Panc1 (cell line): ENCODE results near the gene LHFPL2. TPM values are rescaled to one million over a fixed set of nuclear protein-coding genes. Genes with fewer than 3 reads are reported as not detected.
A peak's percentile ranks its signal among the peaks of the same experiment; 100 is the strongest.
"Not testable (repeated sequence)": the region's sequence is repeated elsewhere in the genome, so short reads cannot be mapped to it uniquely, and the experiment has no call there.

Experiments
- ATAC-seq: fragments of 200-7000 bp; cut with Tn5 transposase; 2 replicates; pipeline ENCODE4 v1.9.1; 2020; ENCODE audit warnings: mild to moderate bottlenecking, moderate library complexity
- Bru-seq: library from RNA; stranded (reverse); fragments of 400-500 nt; gene quantifications from one replicate; lab custom pipeline; 2021; lab: Mats Ljungman, UMichigan
- BruChase-seq, 2 experiments: library from RNA; stranded (reverse); fragments of 400-500 nt; gene quantifications; one replicate each; lab custom pipeline; 2021; lab: Mats Ljungman, UMichigan
- BruUV-seq: library from RNA; stranded (reverse); fragments of 400-500 nt; replicated peaks from 2 replicates; lab custom pipeline; 2021; lab: Mats Ljungman, UMichigan
- CTCF ChIA-PET: fragments of 300-600 bp; sonication (Branson Sonifier 250); formaldehyde crosslinking; loops from one replicate; lab custom pipeline; 2022; ENCODE audit warnings: antibody characterized with exemption; lab: Charles Lee
- POLR2A ChIA-PET: fragments of 300-600 bp; sonication (Branson Sonifier 250); formaldehyde crosslinking; loops from one replicate; lab custom pipeline; 2022; ENCODE audit warnings: antibody characterized with exemption; lab: Charles Lee
- DNase-seq: peaks from one replicate; pipeline ENCODE4 v3.0.0-alpha.2; 2010; ENCODE audit warnings: low read depth, low spot score
- H3K27ac ChIP-seq: 2 replicates; pipeline ENCODE4 v1.5.1; 2011; ENCODE audit warnings: mild to moderate bottlenecking, low read length, inconsistent platforms
- H3K27me3 ChIP-seq: fragments of 200-500 bp; sonication (Bioruptor generic); 2 replicates; pipeline ENCODE4 v1.6.0; 2014; ENCODE audit warnings: low read length, inconsistent platforms; ENCODE audit not compliant: control insufficient read depth, insufficient read depth
- H3K36me3 ChIP-seq: fragments of 200-500 bp; sonication (Bioruptor generic); 2 replicates; pipeline ENCODE4 v1.5.1; 2014; ENCODE audit warnings: inconsistent platforms, mild to moderate bottlenecking, low read length, moderate library complexity; ENCODE audit not compliant: control insufficient read depth, insufficient read depth
- H3K4me1 ChIP-seq: 2 replicates; pipeline ENCODE4 v1.5.1; 2011; ENCODE audit warnings: inconsistent platforms, mild to moderate bottlenecking, low read length, moderate library complexity; ENCODE audit not compliant: control insufficient read depth, insufficient read depth
- H3K4me3 ChIP-seq, 2 experiments: 2 replicates each; pipeline ENCODE4 v1.5.1; 2011 to 2012; ENCODE audit warnings: low read depth in 2 of 2, low read length in 2 of 2, mild to moderate bottlenecking in 2 of 2, inconsistent platforms in 1 of 2, moderate library complexity in 1 of 2
- H3K9me3 ChIP-seq: fragments of 200-500 bp; sonication (Bioruptor generic); 2 replicates; pipeline ENCODE4 v1.5.1; 2014; ENCODE audit warnings: low read depth, mild to moderate bottlenecking, inconsistent platforms, low read length, moderate library complexity; ENCODE audit not compliant: control insufficient read depth, insufficient read depth
- POLR2AphosphoS5 ChIP-seq: IDR thresholded peaks from 2 replicates; pipeline ENCODE4 v1.6.1; 2012; ENCODE audit warnings: mild to moderate bottlenecking, low read depth, low read length, moderate library complexity
- REST ChIP-seq, 2 experiments: IDR thresholded peaks; 2 replicates each; pipeline ENCODE4 v1.6.1; 2011 to 2012; ENCODE audit warnings: low read depth in 2 of 2, control low read depth in 1 of 2, low read length in 1 of 2, mild to moderate bottlenecking in 1 of 2, moderate library complexity in 1 of 2; ENCODE audit not compliant: insufficient read depth in 1 of 2
- SIN3A ChIP-seq: IDR thresholded peaks from 2 replicates; pipeline ENCODE4 v1.6.1; 2012; ENCODE audit warnings: low read depth, mild to moderate bottlenecking, low read length, moderate library complexity, borderline replicate concordance; ENCODE audit not compliant: insufficient read depth
- TCF7L2 ChIP-seq: IDR thresholded peaks from 2 replicates; pipeline ENCODE4 v1.6.1; 2011; ENCODE audit warnings: mild to moderate bottlenecking, low read depth, low read length, inconsistent platforms
- in situ Hi-C: cut with HindIII; loops from 2 replicates; pipeline ENCODE4 v1.10.0; 2016; ENCODE audit warnings: low sequenced_read_pairs, low pct_unique_long_range_greater_than_20kb
- intact Hi-C: fragments of 100-400 bp; cut with micrococcal nuclease; formaldehyde crosslinking; loops from one replicate; pipeline ENCODE4 v1.10.0; 2022; ENCODE audit not compliant: unreplicated experiment
- long read RNA-seq: library from polyadenylated mRNA; unstranded; transcript quantifications from one replicate; pipeline ENCODE4 v2.0.0, GENCODE V29; 2021; ENCODE audit not compliant: unreplicated experiment
- polyA plus RNA-seq: library from polyadenylated mRNA; unstranded; fragments of >200 nt; gene quantifications from one replicate; pipeline ENCODE4 v1.2.1, GENCODE V29; 2012; ENCODE audit warnings: missing spikeins; ENCODE audit not compliant: insufficient read length
- total RNA-seq: library from RNA; stranded (reverse); gene quantifications from one replicate; pipeline ENCODE4 v1.2.1, GENCODE V29; 2021; ENCODE audit not compliant: unreplicated experiment
- TF ChIP-seq, protein P1 (sequence below): fragments of 450-650 bp; IDR thresholded peaks from 2 replicates; pipeline ENCODE4 v1.5.1; 2017; ENCODE audit warnings: mild to moderate bottlenecking

Gene LHFPL2
- total RNA-seq, result 25.8 TPM
- 13.5 TPM for polyA plus RNA-seq
- percentile 83 among the genes with signal in this experiment for Bru-seq, nascent RNA
- BruChase-seq, experiment 1, labeled RNA remaining after a 2-hour chase, result percentile 71 among the genes with signal in this experiment
- BruChase-seq, experiment 2, labeled RNA remaining after a 6-hour chase, result percentile 68 among the genes with signal in this experiment
- long read RNA-seq, full-length matches to known transcripts, result 29 of 81 reads
- long read RNA-seq, partial matches to known transcripts, result 21 of 81 reads
- long read RNA-seq, other reads (novel, unspliced or antisense), result 31 of 81 reads

DNA sequence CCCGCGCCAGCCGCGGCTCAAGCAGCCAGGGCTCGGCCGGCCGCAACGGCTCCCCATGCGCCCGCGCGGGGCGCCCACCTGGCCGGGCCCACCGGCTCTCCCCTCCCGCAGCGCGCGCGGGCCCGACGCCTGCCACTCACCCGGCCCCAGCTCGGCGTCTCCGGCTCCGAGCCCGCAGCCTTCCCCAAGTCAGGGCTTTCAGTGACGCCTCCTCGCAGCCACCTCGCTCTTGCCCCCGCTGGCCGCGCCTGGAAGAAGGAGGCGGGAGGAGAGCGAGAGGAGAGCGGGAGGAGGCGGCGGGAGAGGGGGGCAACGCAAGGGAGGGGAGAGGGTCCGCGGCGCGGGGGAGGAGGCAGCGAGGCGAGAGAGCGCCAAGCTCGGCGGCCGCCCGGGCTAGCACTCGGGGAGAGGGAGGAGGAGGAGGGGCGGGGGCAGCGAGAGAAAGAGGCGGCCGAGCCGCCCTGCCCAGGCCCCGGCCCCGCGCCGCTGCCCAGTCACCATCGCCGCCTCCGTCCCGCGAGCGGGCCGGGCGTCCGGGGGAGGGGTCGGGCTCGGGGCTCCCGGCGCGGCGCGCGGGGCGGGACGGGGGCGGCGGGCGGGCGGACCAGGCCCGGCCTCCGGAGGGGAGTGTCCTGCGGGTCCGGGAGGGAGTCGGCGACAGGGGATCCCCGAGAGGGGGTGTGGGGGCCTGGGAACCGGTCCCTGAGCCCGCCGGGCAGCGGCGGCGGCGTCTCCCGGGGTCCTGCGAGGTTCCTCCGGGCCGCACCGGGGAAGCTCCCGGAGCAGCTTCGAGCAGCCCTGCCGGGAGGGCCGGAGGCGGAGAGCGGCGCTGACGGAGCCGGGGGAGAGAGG, at the start of gene LHFPL2:
LHFPL2 (minus strand) TSS at position 414 of the 852 bp plus-strand sequence. CDS start 138,559 bp downstream, outside the sequence.
- no peaks in the 10 kb centered on the region for H3K9me3 ChIP-seq
- H3K27ac ChIP-seq, result peak within 1 kb of the TSS; percentile 80
- DNase-seq (no peak), ATAC-seq (peak; percentile 89)
- peaks cover 23% of the 10 kb centered on the region for H3K4me1 ChIP-seq
- no peaks in the 10 kb centered on the region for H3K27me3 ChIP-seq
- CTCF ChIA-PET, result no interaction called here
- POLR2A ChIA-PET, result interaction anchor here (1.2 kb wide), 1 partner anchor 15 kb away, joined by 6 read pairs; no protein-coding TSS in a partner anchor
- H3K36me3 ChIP-seq, result no peaks in the 10 kb centered on the region
- in situ Hi-C loops, result no loop called here
- no TSS peak for BruUV-seq
- intact Hi-C loops, result no loop called here
- H3K4me3 ChIP-seq, result peak within 1 kb of the TSS; percentile 88 to 94
- TF ChIP-seq POLR2AphosphoS5 (no peak), SIN3A (0 out of 2 replicates have a peak, but pooled peaks have one; percentile 16)
- TF ChIP-seq, protein P1, sequence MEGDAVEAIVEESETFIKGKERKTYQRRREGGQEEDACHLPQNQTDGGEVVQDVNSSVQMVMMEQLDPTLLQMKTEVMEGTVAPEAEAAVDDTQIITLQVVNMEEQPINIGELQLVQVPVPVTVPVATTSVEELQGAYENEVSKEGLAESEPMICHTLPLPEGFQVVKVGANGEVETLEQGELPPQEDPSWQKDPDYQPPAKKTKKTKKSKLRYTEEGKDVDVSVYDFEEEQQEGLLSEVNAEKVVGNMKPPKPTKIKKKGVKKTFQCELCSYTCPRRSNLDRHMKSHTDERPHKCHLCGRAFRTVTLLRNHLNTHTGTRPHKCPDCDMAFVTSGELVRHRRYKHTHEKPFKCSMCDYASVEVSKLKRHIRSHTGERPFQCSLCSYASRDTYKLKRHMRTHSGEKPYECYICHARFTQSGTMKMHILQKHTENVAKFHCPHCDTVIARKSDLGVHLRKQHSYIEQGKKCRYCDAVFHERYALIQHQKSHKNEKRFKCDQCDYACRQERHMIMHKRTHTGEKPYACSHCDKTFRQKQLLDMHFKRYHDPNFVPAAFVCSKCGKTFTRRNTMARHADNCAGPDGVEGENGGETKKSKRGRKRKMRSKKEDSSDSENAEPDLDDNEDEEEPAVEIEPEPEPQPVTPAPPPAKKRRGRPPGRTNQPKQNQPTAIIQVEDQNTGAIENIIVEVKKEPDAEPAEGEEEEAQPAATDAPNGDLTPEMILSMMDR, result peak; percentile 21; the same call in 1 of the 2 replicates

DNA sequence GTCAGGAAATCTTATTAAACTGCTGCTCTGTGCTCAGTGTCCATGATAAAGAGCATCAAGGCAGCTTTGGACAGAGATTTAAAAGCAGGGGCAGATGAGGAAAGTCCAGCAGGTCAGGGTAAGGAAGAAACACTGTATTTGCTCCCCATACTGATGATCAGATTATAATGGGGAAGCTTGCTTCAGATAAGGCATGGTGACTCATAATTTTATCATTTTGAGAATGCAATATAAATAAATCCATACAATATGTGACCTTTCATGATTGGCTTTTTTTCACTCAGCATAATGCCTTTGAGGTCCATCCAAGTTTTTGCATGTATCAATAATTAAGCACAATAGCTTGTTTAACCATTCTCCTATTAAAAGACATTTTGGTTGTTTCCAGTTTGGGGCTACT, 48.1 kb upstream of the LHFPL2 start:
- no peak for DNase-seq
- peaks cover 10% of the 10 kb centered on the region; the same call in 1 of the 2 replicates for H3K9me3 ChIP-seq
- BruUV-seq, result no TSS peak
- no peak for ATAC-seq
- CTCF ChIA-PET, result no interaction called here
- H3K36me3 ChIP-seq, result no peaks in the 10 kb centered on the region
- no peak overlapping the region for H3K4me3 ChIP-seq
- no peak for TF ChIP-seq SIN3A
- TF ChIP-seq TCF7L2, result no peak
- TF ChIP-seq, protein P1, result no peak
- TF ChIP-seq POLR2AphosphoS5, result no peak
- TF ChIP-seq REST (IDR thresholded peaks at IDR 0.05; ENCODE audit: insufficient read depth in 1 of 2, low read depth in 2 of 2, low read length in 1 of 2), result no peak
- in situ Hi-C loops, result no loop called here
- no peaks in the 10 kb centered on the region for H3K27me3 ChIP-seq
- H3K27ac ChIP-seq, result no peak overlapping the region
- intact Hi-C loops, result no loop called here
- peaks cover 8% of the 10 kb centered on the region; the same call in 1 of the 2 replicates for H3K4me1 ChIP-seq
- POLR2A ChIA-PET, result no interaction called here

GRCh38 chr5:78696052-78696451, 47.5 kb upstream of the LHFPL2 start:
- H3K4me1 ChIP-seq, DNase-seq, H3K27ac ChIP-seq, CTCF ChIA-PET, intact Hi-C loops, BruUV-seq, H3K36me3 ChIP-seq, H3K27me3 ChIP-seq, H3K4me3 ChIP-seq, in situ Hi-C loops, POLR2A ChIA-PET, ATAC-seq: not testable (repeated sequence)
- peaks cover 10% of the 10 kb centered on the region; the same call in 1 of the 2 replicates for H3K9me3 ChIP-seq
